H9 (cell line): ENCODE results near the gene ZNF691. TPM values are rescaled to one million over a fixed set of nuclear protein-coding genes. Genes with fewer than 3 reads are reported as not detected.
"Not testable (repeated sequence)": the region's sequence is repeated elsewhere in the genome, so short reads cannot be mapped to it uniquely, and the experiment has no call there.

Experiments used
- DNase-seq: peaks from one replicate; pipeline ENCODE4 v3.0.0-alpha.2; 2017
- H2AFZ ChIP-seq: one replicate; pipeline ENCODE4 v1.6.1; 2013; ENCODE audit warnings: mild to moderate bottlenecking, low read length, control low read depth, moderate library complexity
- H2AK5ac ChIP-seq: 2 replicates; pipeline ENCODE4 v1.6.1; 2013; ENCODE audit warnings: low read length, control low read depth, mixed read lengths; ENCODE audit not compliant: insufficient read length
- H2BK120ac ChIP-seq: one replicate; pipeline ENCODE4 v1.6.1; 2013; ENCODE audit warnings: low read depth, mild to moderate bottlenecking, low read length, control low read depth, inconsistent platforms; ENCODE audit not compliant: poor library complexity, severe bottlenecking
- H2BK12ac ChIP-seq: 2 replicates; pipeline ENCODE4 v1.6.1; 2013; ENCODE audit warnings: low read length, control low read depth, mixed read lengths, low read depth; ENCODE audit not compliant: insufficient read length
- H2BK15ac ChIP-seq: 2 replicates; pipeline ENCODE4 v1.6.1; 2013; ENCODE audit warnings: low read depth, low read length, control low read depth
- H2BK20ac ChIP-seq: one replicate; pipeline ENCODE4 v1.6.1; 2013; ENCODE audit warnings: low read depth, mild to moderate bottlenecking, low read length, control low read depth, inconsistent platforms; ENCODE audit not compliant: poor library complexity, severe bottlenecking
- H2BK5ac ChIP-seq: 2 replicates; pipeline ENCODE4 v1.6.1; 2013; ENCODE audit warnings: low read length, control low read depth, mixed read lengths; ENCODE audit not compliant: insufficient read length
- H3K14ac ChIP-seq: 2 replicates; pipeline ENCODE4 v1.6.1; 2013; ENCODE audit warnings: low read length, control low read depth; ENCODE audit not compliant: insufficient read depth
- H3K18ac ChIP-seq: 2 replicates; pipeline ENCODE4 v1.6.1; 2013; ENCODE audit warnings: low read depth, mild to moderate bottlenecking, mixed read lengths, low read length, control low read depth; ENCODE audit not compliant: insufficient read length
- H3K23ac ChIP-seq: 2 replicates; pipeline ENCODE4 v1.6.1; 2013; ENCODE audit warnings: low read length, control low read depth, mixed read lengths, low read depth; ENCODE audit not compliant: insufficient read length
- H3K23me2 ChIP-seq: 2 replicates; pipeline ENCODE4 v1.6.1; 2013; ENCODE audit warnings: low read depth, mild to moderate bottlenecking, mixed read lengths, low read length, control low read depth; ENCODE audit not compliant: insufficient read length, poor library complexity, severe bottlenecking
- H3K27ac ChIP-seq: 2 replicates; pipeline ENCODE4 v1.5.1; 2013; ENCODE audit warnings: low read length, control low read depth, mixed read lengths, low read depth; ENCODE audit not compliant: insufficient read length
- H3K27me3 ChIP-seq: 2 replicates; pipeline ENCODE4 v1.6.1; 2013; ENCODE audit warnings: low read length, control low read depth, inconsistent platforms; ENCODE audit not compliant: insufficient read depth
- H3K4ac ChIP-seq: 2 replicates; pipeline ENCODE4 v1.6.1; 2013; ENCODE audit warnings: low read depth, mild to moderate bottlenecking, control low read depth, inconsistent platforms, low read length, moderate library complexity
- H3K4me1 ChIP-seq: 2 replicates; pipeline ENCODE4 v1.6.1; 2013; ENCODE audit warnings: low read length, control low read depth, inconsistent platforms; ENCODE audit not compliant: insufficient read depth
- H3K4me2 ChIP-seq: 2 replicates; pipeline ENCODE4 v1.6.1; 2013; ENCODE audit warnings: low read length, control low read depth, mixed read lengths; ENCODE audit not compliant: insufficient read length, insufficient read depth
- H3K56ac ChIP-seq: 2 replicates; pipeline ENCODE4 v1.6.1; 2013; ENCODE audit warnings: low read depth, mild to moderate bottlenecking, mixed read lengths, low read length, control low read depth; ENCODE audit not compliant: insufficient read length
- H3K79me1 ChIP-seq: 2 replicates; pipeline ENCODE4 v1.6.1; 2013; ENCODE audit warnings: low read depth, mild to moderate bottlenecking, moderate library complexity, low read length, control low read depth, inconsistent platforms; ENCODE audit not compliant: insufficient read depth, poor library complexity, severe bottlenecking
- H3K79me2 ChIP-seq: 2 replicates; pipeline ENCODE4 v1.6.1; 2013; ENCODE audit warnings: low read length, control low read depth, inconsistent platforms; ENCODE audit not compliant: insufficient read depth
- H3K9ac ChIP-seq: 2 replicates; pipeline ENCODE4 v1.6.1; 2013; ENCODE audit warnings: low read length, control low read depth, mixed read lengths; ENCODE audit not compliant: insufficient read length; ENCODE audit errors: extremely low read depth
- H3K9me3 ChIP-seq: one replicate; pipeline ENCODE4 v1.6.1; 2013; ENCODE audit warnings: low read depth, low read length, inconsistent platforms; ENCODE audit not compliant: control insufficient read depth
- H3T11ph ChIP-seq: one replicate; pipeline ENCODE4 v1.6.1; 2013; ENCODE audit warnings: mild to moderate bottlenecking, low read length, control low read depth, inconsistent platforms
- H4K20me1 ChIP-seq: one replicate; pipeline ENCODE4 v1.6.1; 2013; ENCODE audit not compliant: control insufficient read depth, insufficient read length, insufficient read depth
- H4K5ac ChIP-seq: 2 replicates; pipeline ENCODE4 v1.6.1; 2013; ENCODE audit warnings: low read depth, mild to moderate bottlenecking, mixed read lengths, low read length, control low read depth; ENCODE audit not compliant: insufficient read length
- H4K8ac ChIP-seq: replicated peaks from 2 replicates; pipeline ENCODE4 v1.6.1; 2013; ENCODE audit warnings: low read length, control low read depth, mixed read lengths, low read depth; ENCODE audit not compliant: insufficient read length
- H4K91ac ChIP-seq: 2 replicates; pipeline ENCODE4 v1.6.1; 2013; ENCODE audit warnings: low read depth, mild to moderate bottlenecking, moderate library complexity, mixed read lengths, low read length, control low read depth; ENCODE audit not compliant: insufficient read length
- H3K27ac Mint-ChIP-seq, 3 experiments: 2 replicates in 2 of 3; 3 replicates in 1 of 3; pipeline ENCODE4 v1.8.0; 2020 to 2021; ENCODE audit warnings: mixed read lengths in 3 of 3, mild to moderate bottlenecking in 1 of 3, moderate library complexity in 1 of 3
- H3K27me3 Mint-ChIP-seq: 2 replicates; pipeline ENCODE4 v1.8.0; 2021; ENCODE audit warnings: low read depth, mild to moderate bottlenecking, moderate library complexity, mixed read lengths
- H3K36me3 Mint-ChIP-seq, 3 experiments: 2 replicates in 2 of 3; 3 replicates in 1 of 3; pipeline ENCODE4 v1.8.0; 2020 to 2021; ENCODE audit warnings: low read depth in 3 of 3, mixed read lengths in 3 of 3; ENCODE audit not compliant: insufficient read depth in 1 of 3
- H3K4me1 Mint-ChIP-seq, 2 experiments: 2 replicates each; pipeline ENCODE4 v1.8.0; 2020; ENCODE audit warnings: mixed read lengths in 2 of 2
- H3K4me3 Mint-ChIP-seq, 2 experiments: 2 replicates in 1 of 2; 3 replicates in 1 of 2; pipeline ENCODE4 v1.8.0; 2020 to 2021; ENCODE audit warnings: mild to moderate bottlenecking in 2 of 2, mixed read lengths in 2 of 2, moderate library complexity in 1 of 2
- H3K9me3 Mint-ChIP-seq, 2 experiments: 2 replicates in 1 of 2; 3 replicates in 1 of 2; pipeline ENCODE4 v1.8.0; 2020; ENCODE audit warnings: mild to moderate bottlenecking in 2 of 2, mixed read lengths in 2 of 2, moderate library complexity in 1 of 2
- WGBS: extraction: QIAGEN DNeasy Blood & Tissue Kit; methylation state at CpG from one replicate; pipeline ENCODE4 v1.1.7; 2013; ENCODE audit warnings: missing lambda C conversion rate, low lambda C conversion rate, mixed read lengths; ENCODE audit not compliant: insufficient read length; ENCODE audit errors: extremely low coverage; 5-methylcytosine and 5-hydroxymethylcytosine counted together
- total RNA-seq: library from RNA; stranded (reverse); gene quantifications from 2 replicates; pipeline ENCODE4 v1.2.1, GENCODE V29; 2021

ZNF691 gene
- total RNA-seq, 1 experiment from 2014 or later = 20.1 TPM

- H3K27ac Mint-ChIP-seq, H3K4me3 Mint-ChIP-seq, H3K27me3 ChIP-seq: not testable (repeated sequence)
Observed at GRCh38 chr1:42869254-42869653, 22.8 kb downstream of the ZNF691 start.

GRCh38 chr1:42869751-42870150 lies 23.3 kb downstream of the ZNF691 start:
- not testable (repeated sequence) for H4K8ac ChIP-seq, H3K14ac ChIP-seq, H3K23ac ChIP-seq, H3K4ac ChIP-seq, DNase-seq, H3K36me3 Mint-ChIP-seq, H3K23me2 ChIP-seq, H3K56ac ChIP-seq, H3K4me1 Mint-ChIP-seq, H3K79me1 ChIP-seq, H2BK15ac ChIP-seq, H3K4me1 ChIP-seq, H2AK5ac ChIP-seq, H2BK20ac ChIP-seq, H3K27me3 ChIP-seq, H3K4me3 Mint-ChIP-seq, H2BK120ac ChIP-seq, H3T11ph ChIP-seq, H2AFZ ChIP-seq, H4K5ac ChIP-seq, H2BK12ac ChIP-seq, H3K9me3 ChIP-seq, H4K91ac ChIP-seq, H3K27ac Mint-ChIP-seq, H3K79me2 ChIP-seq, H3K4me2 ChIP-seq, H2BK5ac ChIP-seq, H3K27ac ChIP-seq, H3K9ac ChIP-seq, H4K20me1 ChIP-seq, H3K18ac ChIP-seq
- WGBS = no CpG with 5 or more reads among the region's 2 CpGs
- peaks cover 11% of the 10 kb centered on the region for H3K27me3 Mint-ChIP-seq
- peaks cover 7 to 12% of the 10 kb centered on the region in 2 experiments; a peak in 4 of 5 replicates for H3K9me3 Mint-ChIP-seq

More at GRCh38 chr1:42869254-42869653, 22.8 kb downstream of the ZNF691 start:
- H2BK20ac ChIP-seq, H3K4ac ChIP-seq, H4K5ac ChIP-seq, H3K23me2 ChIP-seq, H3K4me1 Mint-ChIP-seq, DNase-seq, H3T11ph ChIP-seq, H3K4me1 ChIP-seq, H2AK5ac ChIP-seq, H2AFZ ChIP-seq, H4K91ac ChIP-seq, H2BK5ac ChIP-seq, H3K18ac ChIP-seq, H3K14ac ChIP-seq, H3K9ac ChIP-seq, H3K4me2 ChIP-seq, H3K79me2 ChIP-seq, H4K8ac ChIP-seq, H3K9me3 ChIP-seq, H2BK15ac ChIP-seq, H3K27ac ChIP-seq, H3K79me1 ChIP-seq, H2BK12ac ChIP-seq, H3K56ac ChIP-seq, H4K20me1 ChIP-seq, H3K36me3 Mint-ChIP-seq, H3K23ac ChIP-seq, H2BK120ac ChIP-seq: not testable (repeated sequence)
- Mint-ChIP-seq H3K9me3 (peaks cover 7 to 12% of the 10 kb centered on the region in 2 experiments; a peak in 4 of 5 replicates), H3K27me3 (peaks cover 11% of the 10 kb centered on the region)
- no CpG with 5 or more reads among the region's 2 CpGs for WGBS
